GM19463 (cell line): ENCODE measurements around the gene USH2A.
A peak's percentile ranks its signal among the peaks of the same experiment; 100 is the strongest.

ENCODE experiments used
- ATAC-seq: cut with Tn5 transposase; IDR thresholded peaks from one replicate; pipeline ENCODE4 v1.9.1; 2021; ENCODE audit warnings: mild to moderate bottlenecking, moderate library complexity; ENCODE audit not compliant: unreplicated experiment

Gene USH2A

DNA sequence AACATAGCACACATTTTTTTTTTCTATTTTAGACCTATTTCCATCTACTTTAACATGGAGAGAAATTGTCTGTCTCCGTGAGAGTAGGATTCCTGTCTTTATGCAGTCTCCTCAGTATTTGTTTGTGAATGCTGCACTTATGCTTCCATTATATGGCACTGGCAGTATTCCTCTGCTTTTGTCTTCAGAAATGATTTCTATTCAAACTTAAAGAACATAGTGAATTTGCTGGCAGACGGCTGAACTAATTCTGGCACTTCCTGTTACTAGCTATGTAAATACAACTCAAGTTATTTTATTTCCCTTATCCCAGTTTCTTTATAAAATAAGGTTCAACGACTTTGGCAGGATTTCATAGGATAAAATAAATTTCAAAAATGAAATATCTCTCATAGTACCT is 810.9 kb downstream of the USH2A start:
- no peak for ATAC-seq

- no peak for ATAC-seq
These were observed 814.6 kb downstream of the USH2A start for GRCh38 chr1:215608646-215609045.

DNA sequence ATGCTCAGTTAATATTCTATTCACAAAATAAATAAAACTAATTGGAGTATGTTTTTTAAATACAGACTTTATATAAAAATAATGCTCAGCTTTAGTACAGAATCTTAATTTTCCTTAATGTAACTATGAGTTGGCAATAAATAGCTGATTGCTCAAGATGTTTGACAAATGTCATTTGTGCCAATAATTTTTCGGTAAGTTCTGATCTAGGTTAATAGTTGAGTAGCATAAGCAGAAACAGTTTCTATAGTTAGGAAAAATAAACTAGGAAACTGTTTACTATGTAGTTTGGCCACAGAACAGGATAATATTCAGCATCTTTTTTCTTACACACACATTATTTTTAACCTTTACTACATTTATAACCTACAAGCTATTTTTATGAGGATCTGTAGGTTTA is 815.8 kb downstream of the USH2A start:
- ATAC-seq, result no peak

DNA sequence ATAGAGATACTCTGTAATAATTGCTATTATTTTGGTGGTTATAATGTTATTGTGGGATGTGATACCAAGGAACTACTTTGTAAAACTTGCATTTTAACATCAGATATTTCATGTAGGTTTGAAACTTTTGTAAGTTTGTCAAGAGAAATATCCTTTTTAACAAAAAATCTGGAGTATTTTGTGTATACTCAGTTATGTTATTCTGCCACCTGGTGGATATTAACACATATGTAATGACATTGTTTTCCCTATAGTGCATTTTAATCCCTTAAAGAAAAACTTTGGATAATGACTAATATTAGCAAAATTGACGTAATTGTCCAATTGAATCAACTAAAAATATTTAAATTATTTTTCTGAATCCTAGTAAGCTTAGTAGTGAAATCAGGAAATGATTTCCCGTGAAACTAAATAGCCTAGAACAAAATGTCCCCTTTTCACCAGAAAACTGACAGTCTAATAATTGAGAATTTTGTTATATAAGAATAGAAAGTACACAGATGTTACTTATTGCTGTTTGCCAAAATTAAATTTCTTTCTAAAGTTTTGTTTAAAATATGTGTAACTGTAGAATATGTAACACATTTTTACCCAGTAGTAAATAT is 816.6 kb downstream of the USH2A start:
- ATAC-seq, result no peak

DNA sequence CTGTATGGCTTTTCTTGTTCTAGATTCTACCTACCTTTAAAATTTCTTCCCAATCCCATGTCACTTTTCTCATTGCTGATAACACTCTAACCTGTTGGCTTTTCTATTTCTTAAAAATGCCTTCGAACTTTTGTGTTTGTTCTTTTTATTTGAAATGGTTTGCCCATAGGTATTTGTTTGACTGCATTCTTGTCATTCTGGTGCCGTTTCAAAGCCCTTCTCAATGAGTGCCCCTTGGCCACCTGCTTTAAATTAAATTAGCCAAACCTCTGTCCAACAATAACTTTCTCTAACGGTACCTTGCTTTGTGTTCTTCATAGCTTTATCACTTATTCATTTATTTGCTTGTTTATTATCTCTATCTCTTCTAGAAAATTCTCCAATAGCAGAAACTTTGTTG is 817.2 kb downstream of the USH2A start:
- no peak for ATAC-seq

GRCh38 chr1:215605011-215605621 is 818.1 kb downstream of the USH2A start:
- ATAC-seq, result no peak

- no peak for ATAC-seq
These were observed 819.9 kb downstream of the USH2A start for GRCh38 chr1:215603319-215603718.

DNA sequence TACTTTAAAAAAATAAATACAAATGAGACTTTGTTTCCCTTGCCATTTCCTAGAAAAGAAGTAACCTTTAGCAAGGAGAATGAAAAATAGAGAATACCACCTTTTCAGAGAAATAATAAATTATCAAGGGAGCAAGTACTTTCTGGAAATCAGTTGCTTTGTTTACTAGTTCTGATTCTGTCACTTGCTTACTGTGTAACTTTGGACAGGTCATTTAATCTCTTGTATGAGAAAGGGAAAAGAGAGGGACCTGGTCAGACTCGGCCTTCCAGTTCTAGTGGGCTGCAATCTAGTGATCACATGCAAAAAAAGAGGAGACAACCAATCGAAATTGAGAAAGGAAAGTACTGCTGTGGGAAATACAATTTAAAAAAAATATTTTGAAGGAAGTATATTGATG is 822.0 kb downstream of the USH2A start:
- no peak for ATAC-seq

GRCh38 chr1:215600867-215601266 is 822.4 kb downstream of the USH2A start:
- ATAC-seq, result no peak

DNA sequence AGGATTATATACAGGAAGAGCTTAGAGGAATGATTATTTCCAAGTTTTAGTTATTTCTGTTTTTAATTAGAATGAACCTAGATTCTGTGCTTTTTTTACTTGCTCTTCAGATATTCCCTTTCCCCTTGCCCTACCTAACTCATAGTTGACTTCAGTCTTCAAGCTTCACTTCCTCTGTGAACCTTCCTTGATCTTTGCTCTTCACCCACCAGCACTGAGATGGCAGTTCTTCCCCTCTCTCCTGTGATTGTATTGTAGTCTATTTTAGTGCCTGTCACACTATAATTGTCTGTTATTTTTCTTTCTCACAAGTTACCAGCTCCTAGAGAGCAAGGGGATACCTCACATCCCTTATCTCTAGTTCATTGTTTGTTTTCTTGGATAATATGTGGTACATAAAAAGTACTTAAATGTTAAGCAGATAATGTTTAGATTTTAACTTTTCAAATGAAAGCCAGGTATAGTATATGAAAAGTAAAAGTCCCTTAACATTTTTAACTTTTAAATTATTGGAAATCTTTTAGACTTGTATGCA is 822.9 kb downstream of the USH2A start:
- ATAC-seq, result no peak

DNA sequence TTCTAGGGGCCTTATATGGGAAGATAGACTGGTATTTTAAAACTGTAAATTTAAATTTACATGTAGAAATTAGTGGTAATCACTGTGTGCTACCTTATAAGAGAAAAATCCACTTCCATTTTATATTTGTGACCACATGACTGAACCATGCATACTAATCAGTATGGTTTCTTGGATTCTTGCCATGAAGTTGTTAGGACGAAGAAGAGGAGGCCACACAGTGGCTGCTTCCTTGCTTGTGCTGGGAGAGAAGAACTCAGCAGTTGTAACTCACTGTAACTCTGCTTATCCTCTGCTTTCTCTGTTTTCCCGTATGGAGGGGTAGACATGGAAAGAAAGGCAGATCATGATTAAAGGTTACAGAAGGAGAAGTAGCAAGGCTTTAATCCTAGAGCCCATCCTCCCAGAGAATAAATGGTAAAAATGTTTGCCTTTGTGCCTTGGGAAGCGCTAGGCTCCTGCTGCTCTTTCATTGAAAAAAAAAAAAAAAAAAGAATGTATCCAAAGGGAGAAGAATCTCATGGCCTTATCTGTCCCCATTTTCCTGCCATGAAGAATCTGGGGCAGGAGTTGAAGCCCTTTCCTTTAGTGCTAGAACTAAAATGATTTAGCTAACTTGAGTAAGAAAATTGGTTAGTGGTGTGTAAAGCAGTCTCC is 823.7 kb downstream of the USH2A start:
- ATAC-seq, result no peak

GRCh38 chr1:215597961-215598360 is 825.3 kb downstream of the USH2A start:
- ATAC-seq, result no peak

DNA sequence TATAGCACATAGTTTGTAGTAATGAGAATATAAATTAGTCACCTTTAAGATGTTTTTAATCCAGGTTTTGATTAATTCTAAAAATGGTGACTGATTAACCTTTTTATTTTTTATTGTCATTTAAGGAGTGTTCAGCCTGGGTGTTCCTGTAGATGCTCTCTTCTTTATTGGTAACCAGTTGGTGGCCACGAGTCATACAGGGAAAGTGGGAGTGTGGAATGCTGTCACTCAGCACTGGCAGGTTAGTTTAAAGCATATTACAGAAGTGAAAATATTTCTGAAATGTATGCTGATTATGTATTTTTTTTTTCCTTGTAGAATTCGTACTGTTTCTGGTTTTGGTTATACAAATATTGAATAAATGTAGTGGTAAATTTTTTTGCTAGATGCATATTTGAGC is 828.0 kb downstream of the USH2A start:
- ATAC-seq, result no peak

- no peak for ATAC-seq
These were observed 828.6 kb downstream of the USH2A start for GRCh38 chr1:215594640-215595039.

DNA sequence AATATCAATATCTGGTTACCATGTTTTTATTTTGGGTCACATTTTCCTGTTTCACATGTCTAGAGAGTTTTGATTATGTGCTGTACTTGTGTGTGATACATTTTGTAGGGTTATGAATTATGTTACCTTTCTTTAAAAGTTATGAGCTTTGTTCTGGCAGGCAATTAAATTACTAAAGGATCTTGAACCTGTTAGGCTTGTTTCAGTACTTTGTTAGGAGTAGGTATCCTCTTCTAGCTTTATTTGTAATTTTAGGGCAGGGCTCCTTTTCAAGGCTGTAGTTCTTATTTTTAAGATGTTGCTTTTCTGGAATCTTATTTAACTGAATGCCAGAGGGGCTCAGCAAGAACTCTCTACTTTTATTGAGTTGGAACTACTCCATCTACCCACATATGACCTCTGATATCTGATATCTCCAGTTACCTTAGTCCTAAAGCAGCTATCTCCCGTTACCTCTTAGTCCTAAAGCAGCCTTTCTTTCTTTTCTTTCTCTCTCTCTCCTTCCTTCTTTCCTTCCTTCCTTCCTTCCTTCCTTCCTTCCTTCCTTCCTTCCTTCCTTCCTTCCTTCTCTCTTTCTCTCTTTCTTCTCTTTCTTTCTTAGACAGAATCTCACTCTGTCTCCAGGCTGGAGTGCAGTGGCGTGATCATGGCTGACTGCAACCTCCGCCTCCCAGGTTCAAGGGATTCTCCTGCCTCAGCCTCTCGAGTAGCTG is 832.3 kb downstream of the USH2A start:
- no peak for ATAC-seq

DNA sequence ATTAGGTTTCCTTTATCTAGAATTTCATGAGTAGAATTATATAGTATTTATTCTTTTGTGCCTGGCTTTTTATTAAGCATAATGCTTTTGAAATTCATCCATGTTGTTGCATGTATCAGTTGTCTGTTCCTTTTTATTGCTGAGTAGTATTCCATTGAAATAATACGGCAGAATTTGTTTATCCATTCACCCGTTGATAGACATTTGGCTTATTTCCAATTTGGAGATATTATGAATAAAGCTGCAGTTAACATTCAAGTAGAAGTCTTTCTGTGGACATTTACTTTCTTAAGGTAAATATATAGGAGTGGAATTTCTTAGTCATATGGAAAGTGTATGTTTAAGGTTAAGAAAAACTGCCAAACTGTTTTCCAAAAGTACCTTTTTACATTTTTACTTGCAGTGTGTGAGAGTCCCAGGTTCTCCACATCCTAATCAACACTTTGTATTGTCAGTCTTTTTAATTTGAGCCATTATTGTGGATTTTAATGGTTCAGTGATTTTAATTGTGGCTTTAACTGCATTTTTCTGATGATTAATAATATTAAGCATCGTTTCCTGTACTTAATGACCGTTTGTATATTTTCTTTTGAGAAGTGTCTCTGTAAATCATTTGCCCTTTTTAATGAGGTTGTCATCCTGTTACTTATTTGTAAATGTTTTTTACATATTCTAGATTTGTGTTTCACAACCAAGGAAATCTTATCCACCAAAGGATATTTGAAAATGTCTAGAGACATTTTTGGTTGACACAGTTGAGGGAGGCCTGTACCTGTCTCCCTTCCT is 833.4 kb downstream of the USH2A start:
- no peak for ATAC-seq

DNA sequence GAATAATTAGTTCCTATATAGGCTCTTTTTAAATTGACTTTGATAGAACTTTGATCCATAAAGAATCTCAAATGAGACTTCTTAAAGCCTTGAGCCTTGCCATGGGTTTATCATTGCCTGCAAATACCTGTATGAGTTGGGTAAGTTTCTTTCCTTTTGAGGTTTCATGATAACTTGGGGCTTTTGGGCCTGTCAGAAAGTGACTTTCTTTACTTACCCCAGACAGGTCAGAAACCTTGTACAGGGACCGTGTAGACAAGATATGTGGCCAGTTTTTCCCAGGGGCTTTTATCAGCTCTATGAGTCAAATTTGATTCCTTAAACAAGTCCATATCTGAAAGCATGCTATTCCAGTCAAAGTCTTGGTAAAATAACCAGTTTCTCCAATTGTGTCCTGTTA is 838.9 kb downstream of the USH2A start:
- no peak for ATAC-seq

GRCh38 chr1:215583185-215583749 is 840.0 kb downstream of the USH2A start:
- ATAC-seq, result peak; percentile 49

DNA sequence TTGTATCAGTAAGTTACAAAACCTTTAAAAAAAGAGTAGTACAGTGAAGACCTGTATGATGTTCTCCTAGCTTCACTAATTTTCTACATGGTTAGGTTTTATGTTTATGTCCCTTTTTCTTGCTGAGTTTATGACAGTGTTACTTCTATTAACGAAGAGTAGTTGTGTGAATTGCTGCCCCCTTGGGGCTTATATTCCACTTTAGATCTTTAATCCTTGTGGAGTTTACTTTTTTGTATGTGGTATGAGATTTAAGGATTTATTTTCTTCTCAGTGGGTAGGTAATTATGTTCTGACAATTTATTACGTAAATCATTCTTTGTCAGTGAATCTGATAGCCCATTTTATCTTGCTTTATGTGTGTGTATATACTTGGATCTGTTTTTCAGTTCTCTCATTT is 841.4 kb downstream of the USH2A start:
- ATAC-seq, result no peak
